HG02852 (cell line): ENCODE results near the gene AGBL4.
A peak's percentile ranks its signal among the peaks of the same experiment; 100 is the strongest.

ENCODE experiments used
- ATAC-seq: cut with Tn5 transposase; IDR thresholded peaks from one replicate; pipeline ENCODE4 v1.9.1; 2021; ENCODE audit warnings: mild to moderate bottlenecking, moderate library complexity; ENCODE audit not compliant: unreplicated experiment

Gene AGBL4

DNA sequence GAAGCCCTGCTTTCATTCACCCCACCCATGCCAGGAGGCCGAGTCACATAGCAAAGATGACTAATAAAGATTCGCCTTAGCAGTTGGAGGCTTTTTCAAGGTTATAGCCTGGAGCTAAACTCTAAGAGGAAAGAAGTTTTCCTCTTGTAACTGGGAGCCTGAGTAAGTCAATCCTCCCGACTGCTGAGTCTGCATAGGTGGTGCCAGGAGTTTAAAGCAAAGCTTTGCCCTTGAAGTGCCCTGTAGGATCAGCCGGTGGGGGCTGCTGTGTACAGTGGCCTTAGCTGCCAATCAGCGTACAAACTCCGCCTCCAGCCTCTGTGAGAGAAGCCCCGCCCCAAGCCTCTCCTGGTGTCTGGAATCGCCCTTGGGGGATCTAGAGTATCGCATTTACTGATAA is 1404.2 kb downstream of the AGBL4 start:
- ATAC-seq: no peak

- no peak for ATAC-seq
These were observed 1406.5 kb downstream of the AGBL4 start for GRCh38 chr1:48617252-48617651.

DNA sequence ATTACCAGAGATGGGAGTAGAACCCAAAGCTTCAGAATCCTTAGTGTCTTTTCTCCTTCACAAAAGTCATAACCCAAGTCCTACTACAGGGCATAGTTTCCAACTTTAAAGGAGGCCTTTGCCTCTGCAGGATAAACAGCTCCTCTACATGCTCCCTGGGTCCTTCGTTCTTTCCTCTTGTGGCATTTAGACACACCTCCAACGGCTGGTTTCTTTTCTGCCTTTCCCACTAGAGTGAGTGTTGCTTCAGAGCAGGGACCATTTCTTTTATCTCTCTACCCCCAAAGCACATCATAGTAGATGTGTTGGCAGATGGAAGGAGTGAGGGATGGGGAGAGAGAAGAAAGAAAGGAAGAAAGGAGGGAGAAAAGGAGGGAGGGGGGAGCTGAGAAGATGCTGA is 1407.0 kb downstream of the AGBL4 start:
- ATAC-seq: no peak

DNA sequence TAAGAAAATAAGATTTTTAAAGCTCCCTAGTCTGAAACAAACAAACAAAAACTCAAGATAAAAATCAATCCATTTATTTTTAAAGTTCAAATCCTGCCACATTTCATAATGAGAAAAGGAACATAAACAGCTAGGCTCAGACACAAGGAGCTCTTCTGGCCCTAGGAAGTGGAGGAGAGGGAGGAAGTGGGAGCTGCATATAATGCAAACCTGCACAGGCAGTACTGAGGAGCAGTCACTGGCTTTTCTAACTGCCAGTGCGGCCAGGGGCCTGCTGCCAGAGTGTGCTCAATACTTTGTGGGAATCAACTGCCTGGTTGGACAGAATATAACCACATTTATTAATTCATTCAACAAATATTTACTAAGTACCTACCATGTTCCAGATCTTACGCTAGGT is 1411.9 kb downstream of the AGBL4 start:
- no peak for ATAC-seq

DNA sequence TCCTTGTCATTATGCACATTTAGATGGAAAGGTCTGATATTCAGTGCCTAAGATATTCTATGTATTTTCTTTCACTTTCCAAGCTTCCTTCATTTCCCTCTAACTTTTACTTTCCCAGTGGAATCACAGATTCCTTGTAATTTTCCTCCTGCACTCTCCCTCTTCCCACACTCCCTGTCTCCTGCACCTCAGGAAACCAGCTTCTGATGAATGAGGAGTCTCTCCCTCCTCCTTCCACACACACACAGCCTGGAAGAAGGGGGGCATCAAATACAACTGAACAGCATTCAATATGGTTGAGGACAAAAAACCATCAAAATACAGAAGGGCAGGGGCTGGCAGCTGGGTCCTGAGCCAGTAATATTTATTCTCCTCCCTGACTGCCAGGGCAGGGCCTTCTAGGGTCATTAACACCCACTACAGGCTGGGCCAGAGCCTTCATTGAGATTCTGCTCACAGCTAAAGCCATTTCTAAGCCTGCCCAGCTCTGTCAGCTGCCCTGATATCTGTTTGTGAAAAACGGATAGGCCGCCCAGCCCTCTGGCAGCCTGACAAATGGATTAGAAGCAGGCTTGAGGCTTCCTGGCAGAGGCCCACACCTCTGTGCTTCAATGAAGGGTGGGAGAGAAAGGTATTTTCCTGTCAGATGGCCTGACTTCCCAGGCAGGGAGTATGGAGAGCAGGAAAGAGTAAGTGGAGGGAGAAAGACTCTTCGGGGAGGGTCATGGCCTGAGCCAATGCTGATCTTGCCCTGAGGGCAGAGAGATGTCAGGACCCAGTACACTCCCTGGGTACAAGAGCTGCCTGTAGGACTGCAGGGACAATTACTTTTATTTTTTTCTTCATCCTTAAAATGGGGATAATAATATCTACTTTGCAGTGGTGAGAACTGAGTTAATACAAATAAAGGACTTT is 1412.9 kb downstream of the AGBL4 start:
- ATAC-seq: no peak

DNA sequence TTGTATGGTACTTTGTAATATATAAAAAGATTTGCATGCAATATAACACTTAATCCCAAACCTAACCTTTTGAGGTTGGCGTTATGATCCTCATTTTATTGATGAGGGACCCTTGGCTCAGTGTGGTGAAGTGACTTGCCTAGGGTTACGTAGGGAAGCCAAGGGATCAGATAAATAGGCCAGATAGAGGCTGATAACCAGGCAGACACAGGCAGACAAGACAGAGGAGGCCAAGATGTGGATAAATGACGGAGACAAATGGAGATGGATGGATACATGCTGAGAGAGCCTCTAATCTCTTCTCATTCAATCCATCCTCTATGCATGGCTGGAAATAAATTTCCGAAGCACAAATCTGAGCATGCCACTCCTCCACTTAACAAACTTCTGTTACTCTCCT is 1414.9 kb downstream of the AGBL4 start:
- no peak for ATAC-seq

DNA sequence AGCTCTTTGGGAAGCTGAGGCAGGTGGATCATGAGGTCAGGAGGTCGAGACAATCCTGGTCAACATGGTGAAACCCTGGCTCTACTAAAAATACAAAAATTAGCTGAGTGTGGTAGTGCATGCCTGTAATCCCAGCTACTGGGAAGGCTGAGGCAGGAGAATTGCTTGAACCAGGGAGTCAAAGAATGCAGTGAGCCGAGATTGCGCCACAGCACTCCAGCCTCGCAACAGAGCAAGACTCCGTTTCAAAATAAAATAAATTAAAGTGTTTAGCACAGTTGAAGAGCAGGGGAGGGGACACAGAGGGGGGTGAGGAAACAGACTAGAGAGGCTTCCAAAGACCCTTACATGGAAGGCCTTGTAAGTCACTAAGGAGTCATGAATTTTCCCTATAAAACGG is 1420.5 kb downstream of the AGBL4 start:
- ATAC-seq: no peak

DNA sequence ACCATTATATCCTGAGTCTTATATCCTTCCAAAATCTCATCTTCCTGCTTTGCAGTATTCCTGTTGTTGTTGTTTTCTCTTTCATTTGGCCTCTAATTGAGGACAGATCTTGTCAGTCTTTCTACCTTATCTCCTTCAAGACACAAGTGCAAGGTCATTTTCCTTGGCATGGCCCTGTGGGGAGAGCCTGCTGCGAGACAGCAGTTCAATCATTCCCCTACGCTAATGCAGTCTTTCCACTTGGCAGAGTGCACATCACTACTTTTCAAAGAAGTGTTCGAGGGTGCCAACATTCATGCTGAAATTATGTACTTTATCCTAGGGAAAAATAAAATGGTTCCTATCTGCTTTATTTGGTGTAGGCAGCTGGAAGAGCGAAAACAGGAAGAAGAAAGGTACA is 1421.4 kb downstream of the AGBL4 start:
- ATAC-seq: no peak

DNA sequence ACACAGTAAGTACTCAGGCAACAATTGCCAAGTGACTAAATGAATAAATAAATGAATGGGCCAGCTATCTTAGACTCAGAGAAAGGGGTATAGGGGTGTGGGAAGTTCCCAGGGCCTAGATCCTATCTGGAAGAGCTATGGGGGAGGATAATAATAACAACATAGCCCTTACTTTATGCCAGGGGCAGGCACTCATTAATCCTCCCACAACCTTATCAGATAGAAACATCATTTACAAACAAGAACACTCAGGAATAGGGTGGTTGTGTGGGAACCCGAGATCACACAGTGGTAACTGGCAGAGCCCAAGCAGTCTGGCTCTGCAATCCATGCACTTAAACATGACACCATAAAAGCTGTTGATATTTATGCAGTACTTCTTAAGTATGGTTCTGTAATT is 1423.6 kb downstream of the AGBL4 start:
- ATAC-seq: no peak

- ATAC-seq: no peak
These were observed 1426.1 kb downstream of the AGBL4 start for GRCh38 chr1:48597663-48598062.

DNA sequence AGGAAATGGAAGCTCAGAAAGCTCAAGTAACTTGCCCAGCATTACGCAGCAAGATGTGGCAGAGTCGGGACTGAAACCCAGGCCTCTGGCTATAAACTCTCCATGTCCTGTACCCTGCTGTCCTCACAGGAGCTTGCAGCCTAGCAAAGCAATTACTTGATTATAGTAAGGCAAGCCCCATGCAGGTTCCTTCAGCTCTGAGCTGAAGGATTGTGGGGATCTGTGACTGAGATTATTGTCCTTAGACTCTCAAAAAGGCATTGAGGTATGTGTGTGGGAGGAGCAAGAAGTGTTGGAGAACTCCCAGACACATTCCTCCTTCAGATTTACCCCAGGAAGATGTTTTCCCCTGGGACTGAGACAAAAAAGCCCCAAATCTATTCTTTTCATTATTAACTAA is 1427.7 kb downstream of the AGBL4 start:
- no peak for ATAC-seq

DNA sequence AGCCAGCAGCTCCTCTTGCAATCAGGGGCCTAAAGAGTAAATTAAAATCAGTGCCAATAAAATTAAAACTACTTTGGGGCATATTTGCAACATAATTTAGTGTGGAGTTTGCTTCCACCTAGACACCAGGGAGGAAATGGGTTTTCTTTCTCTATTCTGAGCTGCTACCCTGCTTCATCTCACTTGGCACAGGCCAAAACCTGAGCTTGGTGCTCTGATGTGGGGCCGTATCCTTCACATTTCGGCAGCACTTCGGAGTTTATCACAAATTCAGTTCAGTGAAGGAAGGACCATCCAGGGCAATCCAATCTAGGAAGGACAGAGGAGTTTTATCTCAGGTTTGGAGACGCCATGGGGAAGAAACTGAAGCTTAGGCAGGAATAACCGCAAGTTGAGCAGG is 1428.1 kb downstream of the AGBL4 start:
- ATAC-seq: no peak

DNA sequence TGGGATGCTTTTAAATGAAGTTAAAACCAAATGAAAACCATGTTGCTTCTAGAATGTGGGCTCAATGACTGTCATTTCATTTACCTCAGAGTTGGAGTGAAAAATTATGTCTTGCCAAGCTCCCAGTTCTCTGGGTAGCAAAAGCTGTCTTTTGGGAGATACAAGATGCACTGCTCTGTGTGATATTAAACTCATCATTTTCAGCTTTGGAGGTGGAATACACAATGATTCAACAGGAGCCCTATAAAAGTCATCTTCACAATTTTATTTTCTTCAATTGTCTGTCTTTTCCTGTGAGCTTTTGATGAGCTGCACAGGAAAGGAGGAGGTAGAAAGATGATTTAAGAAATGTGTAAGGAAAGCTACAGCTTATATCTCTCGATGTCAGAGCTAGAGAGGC is 1431.4 kb downstream of the AGBL4 start:
- no peak for ATAC-seq

DNA sequence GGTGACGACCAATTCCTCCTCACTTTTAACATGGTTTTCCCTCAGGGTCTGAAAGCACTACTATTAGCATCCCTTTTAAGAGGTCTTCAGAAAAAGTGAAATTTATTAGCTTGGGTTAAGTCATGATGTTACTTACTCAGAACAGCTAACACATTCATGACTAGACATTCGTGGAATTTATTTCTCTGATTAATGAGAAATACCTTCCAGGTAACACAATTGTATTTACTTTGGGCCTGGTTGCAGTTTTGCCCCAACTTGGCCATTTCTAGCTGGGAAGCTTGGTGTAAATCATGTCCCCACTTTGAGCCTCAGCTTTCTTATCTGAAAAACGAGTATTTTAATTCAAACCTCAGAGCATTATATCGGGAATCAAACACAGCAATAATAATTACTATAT is 1432.6 kb downstream of the AGBL4 start:
- no peak for ATAC-seq

DNA sequence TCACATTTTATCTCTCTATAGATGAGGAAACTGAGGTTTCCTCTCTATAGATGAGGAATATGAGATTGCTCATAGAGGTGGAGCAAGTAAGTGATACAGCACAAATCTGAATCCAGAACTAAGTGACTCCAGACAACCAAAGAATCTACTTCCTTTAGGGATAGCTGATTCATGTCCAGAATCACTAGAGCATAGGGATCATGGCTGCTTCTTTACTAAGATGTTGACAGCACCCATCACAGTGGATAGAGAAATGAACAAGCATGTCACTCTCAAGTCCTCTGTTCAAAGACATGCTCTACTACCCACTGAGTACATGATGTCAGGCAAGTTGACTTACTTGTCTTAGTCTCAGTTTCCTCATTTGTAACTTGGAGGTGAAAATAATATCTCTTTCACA is 1435.7 kb downstream of the AGBL4 start:
- no peak for ATAC-seq

GRCh38 chr1:48582408-48582807 is 1441.3 kb downstream of the AGBL4 start:
- ATAC-seq: no peak

DNA sequence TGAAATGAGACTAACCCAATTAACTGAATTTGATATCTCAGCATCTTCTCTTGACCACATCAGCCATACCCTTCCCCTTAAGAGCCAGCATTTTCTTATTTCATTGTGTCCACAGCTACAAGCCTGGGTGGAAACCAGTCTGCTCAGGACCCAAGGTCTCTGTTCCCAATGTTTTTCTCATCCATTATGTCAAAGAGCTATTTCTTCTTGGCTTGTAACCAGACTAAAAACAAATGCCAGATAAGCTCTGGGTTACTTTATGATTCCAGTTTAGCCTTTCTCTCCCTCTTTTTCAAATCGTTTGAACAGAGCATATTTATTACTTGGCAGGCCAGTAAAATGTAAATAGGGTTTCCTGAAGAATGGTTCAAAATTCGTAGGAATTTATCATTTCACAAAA is 1442.5 kb downstream of the AGBL4 start:
- no peak for ATAC-seq

GRCh38 chr1:48576565-48576964 is 1447.2 kb downstream of the AGBL4 start:
- ATAC-seq: no peak

- ATAC-seq: peak; percentile 69
These were observed 1451.0 kb downstream of the AGBL4 start for GRCh38 chr1:48572646-48573258.

GRCh38 chr1:48572134-48572533 is 1451.6 kb downstream of the AGBL4 start:
- no peak for ATAC-seq

GRCh38 chr1:48571303-48571987 is 1452.3 kb downstream of the AGBL4 start:
- no peak for ATAC-seq

GRCh38 chr1:48570568-48570967 is 1453.2 kb downstream of the AGBL4 start:
- no peak for ATAC-seq
